OCI-LY3 (cell line): ENCODE results near the gene CRYGN.

ENCODE experiments used
- H2AFZ ChIP-seq: fragments of 200-600, 300-600 bp; shearing (Covaris generic); 2 replicates; pipeline ENCODE4 v1.6.0; 2014; ENCODE audit warnings: antibody characterized with exemption, low read depth, low read length
- H3K27ac ChIP-seq: fragments of 200-600, 300-600 bp; sonication (generic); 2 replicates; pipeline ENCODE4 v1.5.1; 2014; ENCODE audit warnings: mild to moderate bottlenecking, low read length, moderate library complexity, mixed read lengths
- H3K27me3 ChIP-seq: fragments of 200-600, 300-600 bp; sonication (generic); 2 replicates; pipeline ENCODE4 v1.6.1; 2014; ENCODE audit warnings: low read depth, low read length, mixed read lengths
- H3K36me3 ChIP-seq: fragments of 200-600, 300-600 bp; sonication (generic); replicated peaks from 2 replicates; pipeline ENCODE3; 2014; ENCODE audit warnings: low read depth, low read length, mixed read lengths
- H3K4me1 ChIP-seq: fragments of 300-600, 200-600 bp; sonication (generic); 2 replicates; pipeline ENCODE4 v1.6.1; 2014; ENCODE audit warnings: low read length, mixed read lengths
- H3K4me2 ChIP-seq: fragments of 200-600, 300-600 bp; sonication (generic); 2 replicates; pipeline ENCODE4 v1.6.1; 2014; ENCODE audit warnings: low read length, mixed read lengths
- H3K4me3 ChIP-seq: fragments of 300-600, 200-600 bp; sonication (generic); 2 replicates; pipeline ENCODE4 v1.5.1; 2014; ENCODE audit warnings: antibody characterized with exemption, mild to moderate bottlenecking, low read length, moderate library complexity
- H3K79me2 ChIP-seq: fragments of 300-600, 200-600 bp; shearing (Covaris generic); 2 replicates; pipeline ENCODE4 v1.6.1; 2014; ENCODE audit warnings: mild to moderate bottlenecking, low read length, mixed read lengths
- H3K9ac ChIP-seq: fragments of 300-600, 200-600 bp; shearing (Covaris generic); 2 replicates; pipeline ENCODE4 v1.6.0; 2014; ENCODE audit warnings: mild to moderate bottlenecking, low read length, moderate library complexity
- H3K9me3 ChIP-seq: fragments of 200-600, 300-600 bp; shearing (Covaris generic); 2 replicates; pipeline ENCODE4 v1.6.1; 2014; ENCODE audit warnings: low read length, mixed read lengths; ENCODE audit not compliant: insufficient read depth
- H4K20me1 ChIP-seq: fragments of 200-600, 300-600 bp; sonication (generic); 2 replicates; pipeline ENCODE4 v1.6.1; 2016; ENCODE audit warnings: low read length, mixed read lengths; ENCODE audit not compliant: insufficient read depth
- EZH2phosphoT487 ChIP-seq: fragments of 200-600 bp; shearing (Covaris generic); IDR thresholded peaks from 2 replicates; pipeline ENCODE4 v1.6.1; 2018; ENCODE audit warnings: antibody characterized with exemption, mixed run types, low read depth
- TF ChIP-seq, protein P1 (sequence below): fragments of 200-600, 300-600 bp; sonication (generic); IDR thresholded peaks from 2 replicates; pipeline ENCODE4 v1.5.1; 2014; ENCODE audit warnings: antibody characterized with exemption, low read length, low read depth

The CRYGN gene

DNA sequence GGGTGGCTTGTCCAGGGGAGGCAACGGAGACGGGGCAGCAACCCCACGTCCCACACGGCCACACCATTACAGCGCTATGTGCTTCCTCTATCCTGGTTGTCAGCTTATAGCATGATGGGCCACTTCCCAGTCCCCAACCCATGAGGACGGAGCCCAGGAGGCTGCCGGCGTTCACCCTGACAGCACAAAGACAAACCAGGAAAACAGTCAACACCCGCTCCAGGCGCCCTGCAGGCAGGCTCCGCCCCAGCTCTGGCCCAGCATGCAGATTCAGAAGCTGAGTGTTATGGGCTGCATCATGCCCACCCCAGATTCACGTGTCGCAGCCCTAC is 44.9 kb downstream of the CRYGN start:
- no peak overlapping the region for H3K27ac ChIP-seq
- H2AFZ ChIP-seq: no peak overlapping the region
- H3K4me1 ChIP-seq: peaks cover 2% of the 10 kb centered on the region; the same call in 1 of the 2 replicates
- H4K20me1 ChIP-seq: no peaks in the 10 kb centered on the region
- H3K9ac ChIP-seq: no peak overlapping the region
- H3K4me2 ChIP-seq: no peak overlapping the region
- H3K4me3 ChIP-seq: no peak overlapping the region
- H3K36me3 ChIP-seq: no peaks in the 10 kb centered on the region
- H3K79me2 ChIP-seq: no peaks in the 10 kb centered on the region
- no peaks in the 10 kb centered on the region for H3K9me3 ChIP-seq
- peaks cover 6% of the 10 kb centered on the region; the same call in 1 of the 2 replicates for H3K27me3 ChIP-seq
- TF ChIP-seq EZH2phosphoT487: no peak
- TF ChIP-seq, protein P1, sequence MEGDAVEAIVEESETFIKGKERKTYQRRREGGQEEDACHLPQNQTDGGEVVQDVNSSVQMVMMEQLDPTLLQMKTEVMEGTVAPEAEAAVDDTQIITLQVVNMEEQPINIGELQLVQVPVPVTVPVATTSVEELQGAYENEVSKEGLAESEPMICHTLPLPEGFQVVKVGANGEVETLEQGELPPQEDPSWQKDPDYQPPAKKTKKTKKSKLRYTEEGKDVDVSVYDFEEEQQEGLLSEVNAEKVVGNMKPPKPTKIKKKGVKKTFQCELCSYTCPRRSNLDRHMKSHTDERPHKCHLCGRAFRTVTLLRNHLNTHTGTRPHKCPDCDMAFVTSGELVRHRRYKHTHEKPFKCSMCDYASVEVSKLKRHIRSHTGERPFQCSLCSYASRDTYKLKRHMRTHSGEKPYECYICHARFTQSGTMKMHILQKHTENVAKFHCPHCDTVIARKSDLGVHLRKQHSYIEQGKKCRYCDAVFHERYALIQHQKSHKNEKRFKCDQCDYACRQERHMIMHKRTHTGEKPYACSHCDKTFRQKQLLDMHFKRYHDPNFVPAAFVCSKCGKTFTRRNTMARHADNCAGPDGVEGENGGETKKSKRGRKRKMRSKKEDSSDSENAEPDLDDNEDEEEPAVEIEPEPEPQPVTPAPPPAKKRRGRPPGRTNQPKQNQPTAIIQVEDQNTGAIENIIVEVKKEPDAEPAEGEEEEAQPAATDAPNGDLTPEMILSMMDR: no peak

DNA sequence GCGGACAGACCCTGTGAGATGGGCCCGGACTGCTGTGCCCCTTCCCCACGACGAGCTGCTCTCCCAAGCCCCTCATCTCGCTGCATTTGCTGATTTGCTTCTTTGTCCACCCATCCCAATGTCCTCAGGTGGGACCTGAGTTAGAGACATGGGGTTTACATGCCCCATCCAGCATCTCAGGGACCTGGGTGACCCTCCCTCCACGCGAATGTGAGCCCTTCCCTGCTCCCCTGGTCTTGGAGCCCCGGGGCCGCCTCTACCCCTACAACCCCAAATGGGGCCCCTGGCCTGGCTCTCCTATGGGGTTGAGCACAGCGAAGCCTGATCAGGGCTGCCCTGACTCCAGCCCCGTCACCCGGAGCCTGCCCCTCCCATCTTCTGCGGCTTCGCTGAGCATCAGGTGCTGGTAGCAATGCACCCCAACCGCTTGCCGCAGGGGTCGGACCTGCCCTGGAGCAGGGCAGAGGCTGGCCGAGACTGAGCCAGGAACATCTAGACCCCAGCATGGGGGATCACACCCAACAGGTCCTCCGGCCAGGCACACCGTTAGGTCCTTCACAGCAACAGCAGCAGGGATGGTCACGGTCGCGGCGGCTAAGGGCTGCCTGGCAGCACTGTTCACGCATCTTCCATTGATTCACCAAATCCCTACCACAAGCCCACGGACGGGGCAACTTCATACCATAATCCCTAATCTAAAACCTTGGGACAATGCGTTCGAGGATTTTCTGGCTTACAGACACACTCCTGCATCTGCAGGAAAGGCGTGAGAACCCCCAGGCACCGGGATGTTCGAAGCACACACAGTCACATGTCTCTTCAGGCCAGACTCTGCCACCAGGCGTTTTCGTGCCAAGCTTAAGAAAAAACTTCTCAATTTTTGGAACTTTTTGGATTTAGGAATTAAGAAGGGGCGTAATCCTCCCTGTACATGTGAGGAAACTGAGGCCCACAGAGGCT is 45.6 kb downstream of the CRYGN start:
- Histone ChIP-seq H3K36me3 (no peaks in the 10 kb centered on the region), H3K4me2 (no peak overlapping the region), H3K4me3 (no peak overlapping the region), H3K9ac (no peak overlapping the region), H2AFZ (no peak overlapping the region), H3K4me1 (no peaks in the 10 kb centered on the region), H3K27me3 (peaks cover 10% of the 10 kb centered on the region; the same call in 1 of the 2 replicates), H3K79me2 (no peaks in the 10 kb centered on the region), H4K20me1 (no peaks in the 10 kb centered on the region), H3K27ac (no peak overlapping the region), H3K9me3 (no peaks in the 10 kb centered on the region)
- TF ChIP-seq, protein P1: no peak
- no peak for TF ChIP-seq EZH2phosphoT487

DNA sequence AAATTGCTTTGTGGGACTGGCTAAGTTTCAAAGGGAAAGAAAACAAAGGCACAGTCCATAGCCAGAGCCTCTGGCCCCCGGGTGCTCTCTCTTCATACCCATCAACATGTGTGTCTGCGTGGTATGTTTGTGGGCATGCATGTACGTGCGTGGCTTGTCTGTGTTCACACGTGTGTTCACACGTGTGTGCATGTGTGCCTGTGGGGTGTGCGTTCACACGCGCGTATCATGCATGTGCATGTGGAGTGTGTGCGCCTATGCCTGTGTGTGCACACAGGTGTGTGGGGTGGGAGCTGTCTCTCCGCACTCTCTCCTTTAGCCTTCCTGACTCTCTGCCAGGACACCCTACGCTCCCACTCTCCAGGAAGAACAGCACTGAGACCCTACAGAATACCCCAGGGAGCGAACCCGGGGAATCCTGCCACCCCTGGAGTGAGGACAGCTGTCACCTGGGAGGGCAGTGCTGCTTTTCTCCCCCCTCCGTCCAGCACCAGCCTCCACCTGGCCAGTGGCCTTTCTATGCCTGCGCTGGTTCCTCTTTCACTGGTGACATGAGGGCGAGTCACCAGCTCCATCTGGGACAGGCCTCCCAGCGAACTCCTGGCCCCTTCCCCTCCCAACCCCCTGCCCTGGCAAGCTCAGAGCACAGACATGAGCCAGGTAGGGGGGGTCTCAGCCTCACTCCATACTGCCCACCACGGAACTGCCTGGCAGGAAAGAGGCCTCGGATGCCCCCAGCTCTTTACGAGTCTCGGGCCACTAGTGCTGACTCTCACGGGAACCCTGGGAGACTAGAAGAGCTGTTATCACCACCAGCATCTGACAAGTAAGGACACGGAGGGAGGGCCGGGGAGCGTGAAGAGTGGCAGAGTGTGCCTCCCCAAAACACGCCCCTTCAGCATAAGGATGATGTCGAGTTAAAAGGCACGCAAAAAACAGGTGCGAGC is 46.6 kb downstream of the CRYGN start:
- no peak overlapping the region for H3K4me2 ChIP-seq
- H3K79me2 ChIP-seq: no peaks in the 10 kb centered on the region
- no peak overlapping the region for H3K4me3 ChIP-seq
- H3K27me3 ChIP-seq: peaks cover 12% of the 10 kb centered on the region
- H3K9me3 ChIP-seq: no peaks in the 10 kb centered on the region
- H3K36me3 ChIP-seq: no peaks in the 10 kb centered on the region
- TF ChIP-seq, protein P1: no peak
- TF ChIP-seq EZH2phosphoT487: no peak
- no peak overlapping the region for H2AFZ ChIP-seq
- H3K4me1 ChIP-seq: no peaks in the 10 kb centered on the region
- no peak overlapping the region for H3K27ac ChIP-seq
- H3K9ac ChIP-seq: no peak overlapping the region
- H4K20me1 ChIP-seq: no peaks in the 10 kb centered on the region

DNA sequence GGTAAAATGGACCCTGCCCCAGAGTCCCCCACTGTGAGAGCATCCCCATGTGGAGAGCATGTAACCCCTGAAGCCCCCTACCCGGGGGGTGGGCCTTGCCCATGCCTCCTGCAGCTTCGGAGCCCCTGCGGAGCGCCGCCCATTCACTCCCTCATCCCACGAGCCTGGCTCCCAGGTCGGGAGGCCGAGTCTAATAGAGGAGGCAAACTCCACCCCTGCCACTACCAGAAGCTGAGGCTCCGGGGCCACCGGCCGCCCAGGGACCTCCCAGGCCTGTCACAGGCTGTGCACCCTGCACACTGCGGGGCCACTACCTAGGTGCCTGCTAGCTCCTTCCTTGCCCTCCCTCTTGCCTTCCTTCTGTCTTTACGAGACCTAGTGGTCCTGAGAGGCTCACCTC is 47.5 kb downstream of the CRYGN start:
- H3K9me3 ChIP-seq: no peaks in the 10 kb centered on the region
- peaks cover 18% of the 10 kb centered on the region for H3K27me3 ChIP-seq
- H3K27ac ChIP-seq: no peak overlapping the region
- no peaks in the 10 kb centered on the region for H3K4me1 ChIP-seq
- TF ChIP-seq EZH2phosphoT487: no peak
- TF ChIP-seq, protein P1: no peak
- no peak overlapping the region for H3K9ac ChIP-seq
- no peak overlapping the region for H3K4me2 ChIP-seq
- no peaks in the 10 kb centered on the region for H4K20me1 ChIP-seq
- H2AFZ ChIP-seq: no peak overlapping the region
- no peaks in the 10 kb centered on the region for H3K79me2 ChIP-seq
- no peaks in the 10 kb centered on the region for H3K36me3 ChIP-seq
- no peak overlapping the region for H3K4me3 ChIP-seq
